ENCODE results near the gene FOXJ3. TPM values are rescaled to one million over a fixed set of nuclear protein-coding genes. Genes with fewer than 3 reads are reported as not detected.

Gene FOXJ3
- total and polyA plus RNA-seq, 2 of the 4 experiments (the other 2 are of a cell fraction), result 16.7 to 30.5 TPM

DNA sequence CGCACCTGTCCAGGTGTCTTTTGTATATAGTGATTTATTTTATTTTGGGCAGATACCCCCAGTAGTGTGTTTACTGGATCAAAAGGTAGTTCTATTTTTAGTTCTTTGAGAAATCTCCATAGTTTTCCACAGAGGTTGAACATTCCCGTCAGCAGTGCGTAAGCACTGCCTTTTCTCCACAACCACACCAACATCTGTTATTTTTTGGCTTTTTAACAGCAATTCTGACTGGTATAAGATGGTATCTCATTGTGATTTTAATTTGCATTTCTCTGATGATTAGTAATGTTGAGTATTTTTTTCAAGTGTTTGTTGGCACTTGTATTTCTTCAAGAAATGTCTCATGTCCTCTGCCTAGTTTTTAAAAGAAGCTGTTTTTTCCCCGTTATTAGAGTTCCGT lies 39.2 kb downstream of the FOXJ3 start:
- in situ Hi-C loops (cut with MboI; ENCODE audit: low sequenced_read_pairs), result no loop called here

More for the DNA sequence above, 39.2 kb downstream of the FOXJ3 start:
- Histone ChIP-seq H3K9me3 (ENCODE audit: control insufficient read depth, insufficient read depth, low read length) (no peaks in the 10 kb centered on the region; the same call in 1 of the 2 replicates), H3K18ac (ENCODE audit: low read depth, low read length) (no peak overlapping the region), H3K4ac (ENCODE audit: low read depth, low read length) (no peak overlapping the region), H4K8ac (ENCODE audit: low read depth in 2 of 2, low read length in 2 of 2) (no peak overlapping the region), H4K20me1 (ENCODE audit: insufficient read depth, low read length) (peaks cover 15% of the 10 kb centered on the region; the same call in 1 of the 2 replicates), H2BK120ac (ENCODE audit: low read depth, low read length) (no peak overlapping the region), H3K9ac (ENCODE audit: low read depth, low read length) (no peak overlapping the region), H3K27ac (ENCODE audit: insufficient read depth, low read length) (no peak overlapping the region), H3K4me2 (ENCODE audit: low read depth, low read length) (no peak overlapping the region), H3K23ac (ENCODE audit: low read depth, low read length) (no peak overlapping the region), H4K91ac (ENCODE audit: insufficient read depth, low read depth, low read length) (no peak overlapping the region), H2AFZ (replicated peaks; ENCODE audit: low read length, poor library complexity) (no peak overlapping the region), H2BK5ac (ENCODE audit: low read depth, low read length, poor library complexity, severe bottlenecking) (no peak overlapping the region), H2BK15ac (ENCODE audit: low read depth, low read length) (no peak overlapping the region), H3K56ac (ENCODE audit: extremely low read depth, insufficient read depth, low read length) (no peak overlapping the region), H3K9me1 (ENCODE audit: insufficient read depth, low read length) (no peaks in the 10 kb centered on the region), H3K4me1 (ENCODE audit: control insufficient read depth, insufficient read depth, low read length) (no peaks in the 10 kb centered on the region), H4K5ac (ENCODE audit: low read depth, low read length) (no peak overlapping the region), H3K79me1 (ENCODE audit: low read depth in 1 of 2, low read length in 2 of 2) (peaks cover 25 to 30% of the 10 kb centered on the region in 2 experiments; a peak in 3 of 4 replicates), H3K14ac (replicated peaks; ENCODE audit: low read depth, low read length) (no peak overlapping the region), H2BK20ac (ENCODE audit: low read depth, low read length) (no peak overlapping the region), H2AK5ac (ENCODE audit: low read depth, low read length) (no peak overlapping the region), H3K36me3 (ENCODE audit: control insufficient read depth, insufficient read depth, low read length) (no peaks in the 10 kb centered on the region), H3K27me3 (ENCODE audit: control insufficient read depth, insufficient read depth, low read length) (no peaks in the 10 kb centered on the region), H2AK9ac (replicated peaks; ENCODE audit: low read depth, low read length, poor library complexity) (no peak overlapping the region), H3K4me3 (ENCODE audit: insufficient read depth, low read depth, low read length) (no peak overlapping the region)
- no CpG with 5 or more reads among the region's 5 CpGs for WGBS, 2 experiments (ENCODE audit: extremely low coverage in 2 of 2, insufficient read length in 1 of 2)
- dilution Hi-C loops (cut with HindIII; ENCODE audit: low sequenced_read_pairs, unreplicated experiment) (no loop called here), intact Hi-C loops (cut with micrococcal nuclease) (no loop called here)
- DNase-seq (no peak), ATAC-seq (ENCODE audit: low read depth) (no peak)
- ChIA-PET CTCF (interaction anchor here (1.1 kb wide), 1 partner anchor 16 kb away, joined by 3 read pairs; no protein-coding TSS in a partner anchor), POLR2A (ENCODE audit: unreplicated experiment) (no interaction called here)
- no TSS peak for BruUV-seq (replicated peaks)
- TF ChIP-seq CEBPB (IDR thresholded peaks at IDR 0.05; ENCODE audit: low read depth, low read length) (no peak), CHD1 (IDR thresholded peaks at IDR 0.05; ENCODE audit: low read depth, low read length) (no peak), MAZ (IDR thresholded peaks at IDR 0.05; ENCODE audit: borderline replicate concordance, low read depth, low read length) (no peak), NFE2L2 (IDR thresholded peaks at IDR 0.05; ENCODE audit: low read depth, low read length) (no peak), BHLHE40 (IDR thresholded peaks at IDR 0.05; ENCODE audit: low read depth, low read length) (no peak), RCOR1 (IDR thresholded peaks at IDR 0.05; ENCODE audit: insufficient replicate concordance, low read length) (no peak), RAD21 (IDR thresholded peaks at IDR 0.05; ENCODE audit: low read length) (no peak), FOS (IDR thresholded peaks at IDR 0.05; ENCODE audit: low read depth, low read length) (no peak), MXI1 (IDR thresholded peaks at IDR 0.05; ENCODE audit: borderline replicate concordance, low read depth, low read length) (no peak), RFX5 (IDR thresholded peaks at IDR 0.05; ENCODE audit: low read depth, low read length) (no peak), MAFK (IDR thresholded peaks at IDR 0.05; ENCODE audit: low read depth, low read length) (no peak), SMC3 (IDR thresholded peaks at IDR 0.05; ENCODE audit: low read depth, low read length) (no peak)
- TF ChIP-seq, protein P1, sequence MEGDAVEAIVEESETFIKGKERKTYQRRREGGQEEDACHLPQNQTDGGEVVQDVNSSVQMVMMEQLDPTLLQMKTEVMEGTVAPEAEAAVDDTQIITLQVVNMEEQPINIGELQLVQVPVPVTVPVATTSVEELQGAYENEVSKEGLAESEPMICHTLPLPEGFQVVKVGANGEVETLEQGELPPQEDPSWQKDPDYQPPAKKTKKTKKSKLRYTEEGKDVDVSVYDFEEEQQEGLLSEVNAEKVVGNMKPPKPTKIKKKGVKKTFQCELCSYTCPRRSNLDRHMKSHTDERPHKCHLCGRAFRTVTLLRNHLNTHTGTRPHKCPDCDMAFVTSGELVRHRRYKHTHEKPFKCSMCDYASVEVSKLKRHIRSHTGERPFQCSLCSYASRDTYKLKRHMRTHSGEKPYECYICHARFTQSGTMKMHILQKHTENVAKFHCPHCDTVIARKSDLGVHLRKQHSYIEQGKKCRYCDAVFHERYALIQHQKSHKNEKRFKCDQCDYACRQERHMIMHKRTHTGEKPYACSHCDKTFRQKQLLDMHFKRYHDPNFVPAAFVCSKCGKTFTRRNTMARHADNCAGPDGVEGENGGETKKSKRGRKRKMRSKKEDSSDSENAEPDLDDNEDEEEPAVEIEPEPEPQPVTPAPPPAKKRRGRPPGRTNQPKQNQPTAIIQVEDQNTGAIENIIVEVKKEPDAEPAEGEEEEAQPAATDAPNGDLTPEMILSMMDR (conservative IDR thresholded peaks at IDR 0.05; ENCODE audit: low read depth, low read length), result no peak
- TF ChIP-seq, protein P2, sequence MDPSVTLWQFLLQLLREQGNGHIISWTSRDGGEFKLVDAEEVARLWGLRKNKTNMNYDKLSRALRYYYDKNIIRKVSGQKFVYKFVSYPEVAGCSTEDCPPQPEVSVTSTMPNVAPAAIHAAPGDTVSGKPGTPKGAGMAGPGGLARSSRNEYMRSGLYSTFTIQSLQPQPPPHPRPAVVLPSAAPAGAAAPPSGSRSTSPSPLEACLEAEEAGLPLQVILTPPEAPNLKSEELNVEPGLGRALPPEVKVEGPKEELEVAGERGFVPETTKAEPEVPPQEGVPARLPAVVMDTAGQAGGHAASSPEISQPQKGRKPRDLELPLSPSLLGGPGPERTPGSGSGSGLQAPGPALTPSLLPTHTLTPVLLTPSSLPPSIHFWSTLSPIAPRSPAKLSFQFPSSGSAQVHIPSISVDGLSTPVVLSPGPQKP (IDR thresholded peaks at IDR 0.05; ENCODE audit: borderline replicate concordance, low read depth, low read length), result no peak
- TF ChIP-seq, protein P3, sequence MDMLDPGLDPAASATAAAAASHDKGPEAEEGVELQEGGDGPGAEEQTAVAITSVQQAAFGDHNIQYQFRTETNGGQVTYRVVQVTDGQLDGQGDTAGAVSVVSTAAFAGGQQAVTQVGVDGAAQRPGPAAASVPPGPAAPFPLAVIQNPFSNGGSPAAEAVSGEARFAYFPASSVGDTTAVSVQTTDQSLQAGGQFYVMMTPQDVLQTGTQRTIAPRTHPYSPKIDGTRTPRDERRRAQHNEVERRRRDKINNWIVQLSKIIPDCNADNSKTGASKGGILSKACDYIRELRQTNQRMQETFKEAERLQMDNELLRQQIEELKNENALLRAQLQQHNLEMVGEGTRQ (IDR thresholded peaks at IDR 0.05; ENCODE audit: low read depth, low read length), result no peak

Measured in IMR-90 (cell line).